ENCODE results near the gene HRH2.

HRH2 gene

DNA sequence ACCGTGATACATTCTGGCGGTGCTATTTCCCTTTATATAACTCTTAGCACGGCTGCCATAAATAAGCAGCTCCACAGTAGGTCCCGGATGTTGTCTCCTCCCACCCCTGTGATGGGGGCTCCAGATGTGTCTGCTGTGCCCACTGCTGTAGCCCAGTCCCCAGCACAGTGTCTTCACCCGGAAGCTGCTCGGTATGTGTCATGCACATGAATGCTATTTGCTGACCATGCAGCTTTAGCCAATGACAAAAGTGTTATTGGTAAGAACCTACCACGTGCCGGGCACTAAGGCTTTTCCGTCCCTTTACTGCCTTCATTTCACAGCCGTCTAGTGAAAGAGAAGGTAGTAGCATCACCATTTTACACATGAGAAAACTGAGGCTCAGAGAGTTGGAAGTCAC, 20.2 kb downstream of the HRH2 start:
- no peak for DNase-seq

DNA sequence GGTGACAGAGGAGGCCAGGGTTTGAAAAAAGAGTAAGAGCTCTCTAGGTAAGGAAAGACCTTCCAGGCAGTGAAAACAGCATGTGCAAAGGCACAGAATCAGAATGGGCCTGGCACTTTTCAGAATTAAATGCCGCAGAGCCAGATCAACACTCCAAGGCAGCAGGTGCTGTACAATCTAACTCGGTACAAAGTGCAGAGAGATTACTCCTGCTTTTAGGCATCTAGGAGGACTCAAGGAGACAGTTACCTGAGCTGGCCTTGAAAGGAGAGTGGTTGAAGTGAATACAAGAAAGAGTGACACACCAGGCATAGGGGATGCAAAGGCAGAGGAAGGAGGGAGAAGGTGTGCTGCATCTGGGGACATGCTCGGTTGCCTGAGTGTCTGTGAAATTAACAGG, 21.5 kb downstream of the HRH2 start:
- DNase-seq: no peak

DNA sequence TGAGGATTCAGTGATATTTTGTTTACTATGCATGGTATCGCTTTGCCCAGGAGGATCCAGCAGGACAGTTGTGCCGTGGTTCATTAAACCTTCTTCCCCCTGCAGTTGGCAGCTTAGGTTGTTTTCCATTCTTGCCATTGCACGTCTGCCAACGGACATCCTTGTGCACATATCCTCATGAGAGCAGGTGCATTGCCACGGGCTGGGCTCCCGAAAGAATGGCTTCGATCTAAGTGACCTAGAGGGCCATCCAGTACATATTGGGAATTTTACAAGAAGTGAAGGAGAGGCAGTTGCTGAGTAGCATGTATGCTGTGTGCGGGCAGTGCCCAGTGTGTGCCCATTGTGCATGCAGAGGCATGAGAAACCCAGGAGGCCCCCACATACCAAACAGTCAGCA, 22.1 kb downstream of the HRH2 start:
- no peak for DNase-seq

DNA sequence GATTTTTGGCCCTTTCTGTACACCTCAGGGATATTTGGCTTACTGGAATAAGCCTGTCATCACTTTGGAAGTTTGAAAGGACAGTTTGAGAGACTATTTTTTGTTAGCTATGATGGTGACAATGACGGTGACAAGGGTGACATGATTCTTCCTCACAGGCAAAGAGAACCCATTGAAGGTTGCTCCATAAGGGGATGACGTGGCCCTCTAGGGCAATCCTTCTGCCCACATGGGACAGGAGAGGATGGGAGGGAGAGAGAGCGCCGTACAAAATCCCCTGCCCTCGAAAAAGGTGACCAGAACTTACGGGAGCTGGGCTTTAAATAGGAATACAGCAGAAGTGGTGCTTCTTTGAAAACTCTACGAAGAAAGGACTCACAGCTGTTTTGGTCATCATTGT, 22.6 kb downstream of the HRH2 start:
- no peak for DNase-seq

DNA sequence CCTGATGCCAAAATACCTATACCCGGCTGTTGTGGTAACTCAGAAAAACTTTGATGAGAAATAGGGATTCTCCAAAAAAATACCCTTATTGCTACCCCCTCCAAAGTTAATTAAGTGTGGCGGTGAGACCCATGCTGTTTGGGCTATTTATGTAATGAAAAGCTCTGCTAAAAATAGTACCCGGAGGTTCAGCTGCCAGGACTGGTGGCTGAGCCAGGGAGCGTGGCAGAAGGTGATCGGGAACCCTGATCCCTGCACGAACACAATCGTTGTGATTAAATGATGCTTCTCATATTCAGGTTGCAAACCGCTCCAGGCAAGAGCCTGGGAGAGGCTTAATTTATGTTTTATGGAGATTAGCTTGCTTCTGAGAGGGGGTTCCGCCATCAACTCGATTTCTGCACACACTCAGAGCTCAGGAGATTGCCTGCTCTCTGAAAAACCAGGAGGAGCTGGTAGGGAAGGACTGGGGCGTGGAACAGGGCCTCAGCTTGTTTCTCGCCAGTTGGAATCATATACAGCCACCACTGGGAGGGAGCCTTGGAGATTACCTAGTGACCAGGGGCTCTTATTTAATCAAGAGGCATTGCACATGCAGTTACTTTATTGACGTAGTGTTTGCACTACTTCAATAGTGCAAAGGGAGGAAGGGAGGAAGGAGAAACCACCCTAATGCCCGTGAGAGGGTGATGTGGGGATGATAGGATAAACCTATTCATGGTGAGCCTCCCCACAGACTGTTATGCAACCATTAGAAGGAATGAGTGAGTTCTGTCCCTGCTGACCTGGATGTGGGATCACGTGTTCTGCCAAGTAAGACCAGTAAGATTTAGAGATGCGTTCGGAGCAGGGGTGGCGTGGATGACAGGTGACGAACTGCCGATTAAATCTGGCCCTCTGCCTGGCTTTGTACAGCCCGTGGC, 23.4 kb downstream of the HRH2 start:
- DNase-seq: peak in 1 of 2 experiments; percentile 31

DNA sequence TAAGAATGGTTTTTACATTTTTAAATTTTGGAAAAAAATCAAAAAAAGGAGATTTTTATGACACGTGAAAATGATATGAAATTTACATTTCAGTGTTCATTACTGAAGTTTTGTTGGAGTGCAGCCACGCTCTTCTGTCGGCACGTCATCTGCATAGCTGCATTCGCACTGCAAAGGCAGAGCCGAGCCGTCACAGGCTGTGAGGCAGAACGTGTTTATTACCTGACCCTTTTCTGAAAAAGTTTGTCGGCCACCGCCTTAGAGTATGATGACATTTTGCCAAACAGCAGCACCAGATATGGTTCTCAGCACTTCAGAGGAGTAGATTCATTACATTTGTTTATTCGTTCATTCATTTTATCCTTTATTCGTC, 24.1 kb downstream of the HRH2 start:
- no peak for DNase-seq

DNA sequence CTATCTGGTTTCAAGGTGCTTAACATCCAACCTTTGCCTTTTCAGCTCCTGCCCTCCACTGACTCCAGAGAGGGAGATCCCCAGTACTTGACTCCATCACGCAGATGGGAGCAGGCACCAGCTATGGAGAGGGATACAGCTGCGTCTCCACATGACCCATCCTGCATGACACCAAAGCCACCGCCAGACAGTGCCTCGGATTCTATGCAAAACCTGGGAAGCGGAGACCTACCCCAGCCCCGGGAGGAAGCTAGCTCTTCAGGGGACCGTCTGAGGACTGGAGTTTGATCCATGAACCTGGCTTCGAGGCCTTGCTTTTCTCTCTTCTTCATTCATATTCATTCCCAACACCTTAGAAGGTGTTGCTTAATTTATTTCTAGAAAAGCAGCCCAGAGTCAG, 24.8 kb downstream of the HRH2 start:
- DNase-seq: no peak

DNA sequence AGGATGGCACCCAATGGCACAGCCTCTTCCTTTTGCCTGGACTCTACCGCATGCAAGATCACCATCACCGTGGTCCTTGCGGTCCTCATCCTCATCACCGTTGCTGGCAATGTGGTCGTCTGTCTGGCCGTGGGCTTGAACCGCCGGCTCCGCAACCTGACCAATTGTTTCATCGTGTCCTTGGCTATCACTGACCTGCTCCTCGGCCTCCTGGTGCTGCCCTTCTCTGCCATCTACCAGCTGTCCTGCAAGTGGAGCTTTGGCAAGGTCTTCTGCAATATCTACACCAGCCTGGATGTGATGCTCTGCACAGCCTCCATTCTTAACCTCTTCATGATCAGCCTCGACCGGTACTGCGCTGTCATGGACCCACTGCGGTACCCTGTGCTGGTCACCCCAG, 25.4 kb downstream of the HRH2 start:
- DNase-seq: no peak

DNA sequence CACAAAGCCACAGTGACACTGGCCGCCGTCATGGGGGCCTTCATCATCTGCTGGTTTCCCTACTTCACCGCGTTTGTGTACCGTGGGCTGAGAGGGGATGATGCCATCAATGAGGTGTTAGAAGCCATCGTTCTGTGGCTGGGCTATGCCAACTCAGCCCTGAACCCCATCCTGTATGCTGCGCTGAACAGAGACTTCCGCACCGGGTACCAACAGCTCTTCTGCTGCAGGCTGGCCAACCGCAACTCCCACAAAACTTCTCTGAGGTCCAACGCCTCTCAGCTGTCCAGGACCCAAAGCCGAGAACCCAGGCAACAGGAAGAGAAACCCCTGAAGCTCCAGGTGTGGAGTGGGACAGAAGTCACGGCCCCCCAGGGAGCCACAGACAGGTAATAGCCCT, 26.1 kb downstream of the HRH2 start:
- no peak for DNase-seq

DNA sequence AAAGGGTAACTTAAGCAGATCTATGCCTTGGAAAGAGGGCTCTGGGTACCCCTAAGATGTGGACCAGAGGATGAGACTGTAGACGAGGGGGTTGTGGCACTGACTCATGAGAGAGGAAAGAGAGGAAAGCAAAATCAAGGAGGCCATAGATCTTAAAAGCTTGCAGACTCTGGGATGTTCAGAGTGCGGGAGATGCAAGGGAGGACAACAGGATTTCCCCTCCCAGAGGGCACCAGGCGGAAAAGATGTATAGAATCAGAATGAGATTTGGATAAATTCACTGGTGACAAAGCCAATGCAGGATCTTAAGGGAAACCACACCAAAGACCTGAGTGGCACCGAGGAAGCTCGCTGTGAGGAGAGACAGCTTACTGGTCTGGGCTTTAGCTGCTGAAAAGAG, 27.1 kb downstream of the HRH2 start:
- no peak for DNase-seq

DNA sequence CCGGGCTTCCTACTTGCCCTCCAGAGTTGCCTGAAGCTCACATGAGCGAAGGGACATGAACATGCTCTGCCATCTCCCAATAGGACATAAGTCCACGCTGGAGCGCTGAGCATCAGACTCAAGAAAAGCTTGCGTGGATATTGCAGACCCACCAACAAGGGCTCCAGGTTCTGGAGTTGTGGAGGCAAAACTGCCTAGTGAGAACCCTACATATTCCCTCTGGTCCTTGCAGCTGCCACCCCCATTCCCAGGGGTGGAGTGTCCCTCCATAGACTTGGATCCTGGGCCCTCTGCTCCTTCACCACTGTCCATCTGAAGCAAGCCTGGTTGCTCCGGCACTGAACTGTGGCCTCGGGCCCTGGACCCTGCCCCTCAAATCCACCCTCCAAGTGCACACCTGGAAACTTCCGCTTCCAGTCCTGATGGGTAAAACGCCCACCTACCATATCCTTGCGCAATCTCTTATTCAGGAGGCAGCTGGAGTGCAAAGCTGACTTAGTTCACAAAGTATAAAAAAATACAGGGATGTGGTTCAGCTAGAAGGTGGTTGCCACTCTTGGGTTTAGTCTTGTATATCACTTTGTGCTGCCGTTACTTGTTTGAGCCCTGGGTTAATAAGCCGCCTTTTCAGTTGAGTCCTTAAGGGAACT, 28.0 kb downstream of the HRH2 start:
- DNase-seq: no peak

DNA sequence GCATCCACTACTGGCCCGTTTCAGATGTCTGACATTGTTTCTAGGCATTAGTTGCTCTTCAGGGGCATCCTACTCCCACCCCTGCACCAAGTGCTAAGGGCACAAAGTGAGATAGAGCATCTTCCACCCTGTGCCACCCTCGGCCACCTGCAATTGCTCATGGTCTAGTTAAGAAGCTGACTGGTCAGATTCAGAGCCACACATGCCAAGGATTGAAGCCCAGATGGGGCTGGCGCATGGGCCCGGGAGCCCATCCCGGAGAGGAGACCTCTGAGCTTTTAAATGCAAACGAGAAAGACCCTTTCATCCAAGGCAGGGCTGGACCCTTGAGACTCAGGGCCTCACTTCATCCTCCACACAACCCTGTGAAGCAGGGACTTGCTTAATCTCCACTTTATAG, 28.5 kb downstream of the HRH2 start:
- DNase-seq: no peak

DNA sequence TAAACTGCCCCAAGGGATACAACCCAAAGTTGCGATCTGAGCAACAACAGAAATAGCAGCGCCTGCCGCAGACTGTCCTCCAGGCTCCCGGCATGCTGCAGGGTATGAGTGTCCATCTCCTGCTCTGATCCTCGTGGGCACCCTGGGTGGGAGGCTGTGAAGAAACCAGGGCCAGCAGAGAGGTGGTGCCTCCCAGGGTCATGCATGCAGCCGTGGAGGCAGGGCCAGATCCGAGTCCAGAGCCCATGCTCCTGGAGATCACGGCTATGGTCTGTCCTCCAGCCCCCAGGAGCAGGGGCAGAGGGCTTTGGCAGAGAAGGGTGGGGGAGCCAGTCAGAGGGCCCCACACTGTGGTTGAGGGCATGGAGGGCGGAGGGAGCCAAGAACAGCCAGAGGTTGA, 29.0 kb downstream of the HRH2 start:
- no peak for DNase-seq

DNA sequence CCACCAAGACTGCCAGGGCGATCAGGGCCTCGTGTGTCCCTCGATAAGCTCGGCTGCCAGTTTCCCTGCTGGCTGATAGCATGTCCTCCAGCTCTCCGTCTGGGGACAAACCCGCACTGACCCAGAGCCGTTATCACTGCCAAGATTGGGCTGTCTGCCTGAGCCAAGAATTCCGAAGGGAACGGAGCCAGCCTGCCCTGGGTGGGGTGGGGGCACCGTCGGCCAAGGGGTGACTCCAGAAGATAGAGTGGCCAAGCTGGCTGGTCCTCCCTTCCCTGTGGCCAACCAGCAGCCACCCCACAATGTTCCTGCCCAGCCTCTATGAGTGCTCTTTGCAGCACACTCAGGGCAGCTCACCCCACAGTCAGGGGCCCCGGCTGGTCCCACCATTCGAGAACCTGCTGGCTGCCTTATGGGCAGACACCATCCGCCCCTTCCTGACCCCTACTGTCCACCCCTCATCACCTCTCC, 29.4 kb downstream of the HRH2 start:
- DNase-seq: no peak

DNA sequence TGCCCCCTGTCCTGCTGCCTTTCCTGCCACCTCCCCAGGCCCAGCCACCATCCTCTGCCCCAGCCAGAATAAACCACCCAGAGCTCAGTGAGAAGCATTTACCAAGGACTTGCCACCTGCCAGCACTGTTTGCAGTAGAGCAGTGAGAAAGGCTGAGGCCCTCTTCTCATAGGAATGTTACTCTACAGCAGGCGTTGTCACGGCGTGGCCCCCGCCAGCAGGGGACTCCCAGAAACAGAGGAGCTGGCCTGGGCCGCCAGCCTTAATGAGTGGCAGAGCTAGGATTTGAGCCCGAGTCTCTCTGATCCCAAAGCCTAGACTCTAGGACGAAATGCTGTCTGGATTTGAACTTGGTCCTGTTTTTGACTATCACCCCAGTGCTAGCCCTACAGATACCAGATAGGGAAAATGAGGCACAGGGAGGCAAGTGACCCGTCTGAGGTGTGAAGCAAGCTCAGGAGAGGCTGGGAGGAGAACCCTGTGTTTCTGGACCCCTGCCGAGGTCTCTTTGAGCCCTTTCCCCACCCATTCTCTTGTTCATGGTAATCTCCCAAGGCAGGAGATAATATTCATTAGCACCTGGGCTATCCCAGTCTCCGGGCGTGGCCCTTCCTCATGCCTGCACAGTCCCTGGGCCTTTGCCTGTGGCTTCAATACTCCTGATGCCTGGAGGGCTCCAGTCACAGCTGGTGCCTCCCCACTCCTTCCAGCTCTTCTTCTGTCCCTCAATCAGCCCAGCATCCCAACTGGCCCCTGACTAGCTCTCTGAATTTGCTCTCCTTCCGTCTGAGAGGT, 30.7 kb downstream of the HRH2 start:
- DNase-seq: no peak

DNA sequence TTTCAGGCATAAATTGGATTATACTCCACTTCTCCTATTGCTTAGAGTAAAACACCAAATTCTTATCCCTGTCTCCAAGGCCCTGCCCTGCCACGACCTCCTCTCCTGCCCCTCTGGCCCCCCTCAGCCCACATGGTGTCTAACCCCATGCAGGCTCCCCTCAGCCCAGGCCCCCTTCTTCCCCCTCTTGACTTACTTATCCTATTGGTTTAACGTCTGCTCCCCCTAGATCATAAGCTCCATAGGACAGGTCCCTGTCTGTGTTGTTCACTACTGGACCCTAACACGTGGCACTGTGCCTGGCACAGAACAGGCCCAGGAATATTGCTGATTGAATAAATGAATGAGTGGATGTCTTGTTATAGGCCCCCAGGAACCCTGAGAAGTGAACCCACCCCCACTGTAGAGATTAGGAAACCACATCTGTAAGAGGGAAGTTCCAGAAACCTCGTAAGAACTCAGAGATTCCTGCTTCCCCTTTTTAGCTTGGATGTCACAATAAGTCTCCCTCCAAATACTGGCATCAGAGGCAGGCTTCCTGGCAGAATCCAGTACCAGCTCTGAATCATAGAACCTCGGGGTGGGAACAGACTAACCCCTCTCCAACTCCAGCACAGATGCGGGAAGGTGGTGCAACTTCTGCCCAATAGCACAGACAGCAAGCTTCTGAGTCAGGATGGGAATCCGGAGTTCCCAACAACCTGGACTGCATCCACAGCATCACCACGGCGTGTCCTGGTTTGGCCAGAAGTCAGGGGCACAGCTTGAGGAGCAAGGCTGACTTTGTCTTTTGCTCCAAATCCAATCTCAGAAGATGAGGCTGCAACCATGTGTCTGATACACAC, 31.5 kb downstream of the HRH2 start:
- no peak for DNase-seq

DNA sequence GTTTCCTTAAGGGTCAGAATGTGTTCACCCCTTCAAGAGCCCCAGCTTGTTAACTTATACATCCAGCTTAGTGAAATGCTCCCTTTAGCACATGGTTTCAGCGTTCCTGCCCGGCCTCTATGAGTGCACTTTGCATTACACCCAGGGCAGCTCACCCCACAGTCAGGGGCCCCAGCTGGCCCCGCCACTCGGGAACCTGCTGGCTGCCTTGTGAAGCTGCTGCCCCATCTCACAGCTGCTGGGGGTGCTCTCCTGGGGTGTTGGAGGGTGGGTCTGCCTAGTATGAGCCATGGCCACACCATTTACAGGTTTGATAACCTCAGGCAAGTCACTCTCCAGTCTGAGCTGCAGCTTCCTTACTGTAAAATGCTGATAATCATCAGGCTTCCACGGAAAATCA, 32.2 kb downstream of the HRH2 start:
- DNase-seq: no peak

DNA sequence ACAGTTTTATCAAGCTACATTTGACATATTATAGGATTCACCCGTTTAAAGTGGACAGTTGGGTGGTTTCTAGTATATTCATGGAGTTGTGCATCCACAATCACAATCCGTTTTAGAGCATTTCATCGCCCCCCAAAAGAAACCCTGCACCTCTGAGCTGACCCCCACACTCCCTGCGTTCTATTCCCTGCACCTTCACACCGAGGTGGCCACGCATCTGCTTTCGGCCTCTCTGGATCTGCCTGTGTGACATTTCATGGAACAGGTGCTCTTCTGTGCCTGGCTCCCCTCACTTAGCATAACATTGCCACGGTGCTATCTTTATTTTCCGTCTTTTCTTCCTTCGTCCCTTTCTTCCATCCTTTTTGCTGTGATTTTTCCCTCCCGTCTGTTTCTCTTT, 32.7 kb downstream of the HRH2 start:
- no peak for DNase-seq

DNA sequence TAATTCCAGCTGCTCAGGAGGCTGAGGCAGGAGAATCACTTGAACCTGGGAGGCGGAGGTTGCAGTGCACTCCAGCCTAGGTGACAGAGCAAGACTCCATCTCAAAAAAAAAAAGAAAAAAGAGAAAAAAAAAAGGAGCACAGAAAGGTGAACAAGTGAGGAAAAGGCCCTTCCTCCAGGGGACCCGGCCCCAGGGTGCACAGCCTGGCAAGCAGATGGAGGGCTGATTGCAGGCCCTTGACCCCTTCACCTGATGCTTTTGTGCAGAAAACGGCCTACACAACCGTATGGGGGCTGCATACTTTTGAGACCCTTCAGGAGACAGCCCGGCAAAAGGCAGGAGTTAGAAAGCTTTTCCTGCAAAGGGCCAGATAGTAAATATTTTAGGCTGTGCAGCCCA, 33.9 kb downstream of the HRH2 start:
- DNase-seq: no peak

DNA sequence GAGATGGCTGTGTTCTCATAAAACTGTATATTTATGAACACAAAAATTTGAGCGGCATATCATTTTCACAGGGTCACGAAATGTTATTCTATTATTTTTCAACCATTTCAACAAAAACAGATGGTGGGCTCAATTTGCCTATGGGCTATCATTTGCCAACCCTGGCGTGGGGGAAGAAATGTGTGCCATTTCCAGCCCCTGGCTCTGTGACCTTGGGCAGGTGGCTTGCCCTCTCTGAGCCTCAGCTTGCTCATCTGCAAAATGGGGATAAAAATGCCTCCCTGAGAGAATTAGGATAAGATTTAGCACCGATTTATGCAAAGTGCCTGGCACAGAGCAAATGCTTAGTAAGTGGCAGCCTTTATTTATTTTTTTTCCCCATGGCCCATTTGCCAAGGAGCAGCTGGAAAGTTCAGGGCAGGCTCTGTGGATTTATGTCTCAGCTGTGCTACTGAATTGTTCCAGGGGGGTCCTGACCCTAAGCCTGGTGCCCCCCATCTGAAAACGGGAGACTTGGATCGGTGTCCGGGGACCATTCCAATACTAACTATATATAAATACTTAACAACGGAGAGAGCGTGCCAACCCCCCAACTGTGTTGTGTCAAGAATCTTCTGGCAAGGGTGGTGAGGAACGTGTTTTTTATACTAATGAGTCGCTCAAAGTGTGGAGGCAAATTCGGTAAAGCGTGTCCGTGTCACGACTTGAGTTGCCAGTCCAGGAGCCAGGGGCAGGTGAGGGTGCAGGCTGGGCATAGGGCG, 34.5 kb downstream of the HRH2 start:
- no peak for DNase-seq

DNA sequence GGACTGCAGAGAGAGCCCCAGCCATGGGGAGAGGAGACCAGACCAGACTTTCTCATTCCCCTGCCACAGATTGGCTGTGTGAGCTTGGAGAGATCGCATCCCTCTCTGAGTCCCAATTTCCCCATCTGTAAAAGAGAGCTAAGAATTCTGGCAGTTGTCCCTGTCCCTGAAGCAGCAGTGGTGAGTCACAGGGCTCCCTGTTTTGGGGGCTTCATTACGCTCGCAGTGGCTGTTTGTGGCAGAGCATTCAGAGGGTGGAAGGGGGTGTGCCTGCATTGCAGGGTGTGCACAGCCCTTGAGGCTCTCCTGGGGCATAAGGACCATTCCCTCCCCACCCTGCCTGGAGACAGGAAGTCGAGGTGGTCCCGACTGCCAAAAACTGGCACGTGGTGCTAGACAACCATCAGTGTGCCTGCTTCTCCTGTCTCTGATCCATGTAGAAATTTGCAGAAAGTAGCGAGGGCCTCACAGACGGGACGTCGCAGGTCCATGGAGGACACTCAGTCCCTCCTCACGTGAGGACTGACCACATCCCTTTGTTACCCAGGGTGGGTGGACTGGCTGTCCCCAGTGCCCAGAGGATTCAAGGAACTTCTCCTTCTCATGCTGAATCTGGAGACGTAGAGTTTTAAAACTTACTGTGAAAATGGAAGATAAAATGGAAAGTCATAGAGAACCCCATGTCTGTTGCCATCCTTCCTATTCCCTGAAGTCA, 35.3 kb downstream of the HRH2 start:
- no peak for DNase-seq
